ENCODE data around the gene ZDHHC22. TPM values are rescaled to one million over a fixed set of nuclear protein-coding genes. Genes with fewer than 3 reads are reported as not detected.

Gene ZDHHC22
- total and polyA plus RNA-seq, 10 donors = 0.02 TPM; not detected in 9

DNA sequence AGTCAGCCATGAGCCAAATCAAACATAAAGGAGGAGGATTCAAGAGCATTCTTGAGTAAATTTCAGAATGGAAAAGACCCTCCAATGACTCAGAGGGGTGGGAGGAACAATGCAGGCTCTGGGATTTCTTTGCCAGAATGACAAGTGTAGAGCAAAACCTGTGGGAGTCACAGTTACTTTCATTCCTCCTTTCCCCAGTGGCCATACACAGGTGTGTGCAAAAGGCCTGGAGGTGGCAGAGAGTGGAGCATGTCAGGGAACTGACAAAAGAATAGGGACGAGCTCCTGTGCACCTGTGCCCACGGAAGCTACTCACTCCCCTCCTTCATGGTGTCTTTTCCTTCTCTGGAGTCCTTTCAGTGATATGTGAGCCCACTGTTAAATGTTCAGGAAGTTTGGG, 52.9 kb downstream of the ZDHHC22 start:
- Histone ChIP-seq H3K9me3 (peaks cover 0 to 21% (median 14%) of the 10 kb centered on the region in 8 donors), H3K27ac (no peak overlapping the region), H3K4me3 (no peak overlapping the region), H3K27me3 (replicated peaks in 1 of 7) (no peaks in the 10 kb centered on the region), H3K36me3 (no peaks in the 10 kb centered on the region), H3K4me1 (peaks cover 0 to 25% (median 0%) of the 10 kb centered on the region in 6 donors)
- intact Hi-C loops (cut with DNase I; ENCODE audit: low total_unique reads) = no loop called here
- 72 to 84% (median 82%) methylated on average over 2 of the region's 2 CpGs for WGBS, 5 donors
- no peak for DNase-seq
- no peak for TF ChIP-seq POLR2AphosphoS5 (IDR thresholded peaks at IDR 0.05)

- 81 to 85% (median 82%) methylated on average over 5 of the region's 5 CpGs for WGBS, 5 donors
- Histone ChIP-seq H3K9me3 (peaks cover 0 to 21% (median 14%) of the 10 kb centered on the region in 8 donors), H3K27me3 (replicated peaks in 1 of 7) (no peaks in the 10 kb centered on the region), H3K4me3 (no peak overlapping the region), H3K36me3 (no peaks in the 10 kb centered on the region), H3K4me1 (peaks cover 0 to 25% (median 0%) of the 10 kb centered on the region in 6 donors), H3K27ac (no peak overlapping the region)
- intact Hi-C loops (cut with DNase I; ENCODE audit: low total_unique reads) = no loop called here
- TF ChIP-seq POLR2A (IDR thresholded peaks at IDR 0.05) (no peak), POLR2AphosphoS5 (IDR thresholded peaks at IDR 0.05) (no peak), CTCF (IDR thresholded peaks at IDR 0.05 in 8 of 11, conservative IDR thresholded peaks at IDR 0.05 in 3 of 11) (no peak)
- no peak for DNase-seq
These were observed 53.4 kb downstream of the ZDHHC22 start for GRCh38 chr14:77088219-77088618.

DNA sequence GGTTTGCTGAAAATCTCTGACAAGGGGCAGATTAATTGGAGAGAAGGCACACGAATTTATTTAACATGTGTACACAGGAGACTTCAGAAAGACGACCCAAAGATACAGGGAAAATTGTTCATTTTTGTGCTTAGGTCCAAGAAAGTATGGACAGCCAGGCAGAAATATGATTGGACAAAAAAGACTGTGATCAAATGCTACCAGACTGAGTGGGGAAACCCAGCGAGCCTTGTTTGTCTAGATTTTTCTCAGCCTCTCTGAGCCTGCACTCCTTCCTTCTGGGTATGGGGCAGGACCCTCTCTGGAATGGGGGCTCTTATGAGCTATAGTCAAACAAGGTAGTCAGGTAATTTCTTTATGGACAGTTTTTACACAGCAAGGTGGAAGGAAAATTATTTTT, 54.0 kb downstream of the ZDHHC22 start:
- Histone ChIP-seq H3K27ac (no peak overlapping the region), H3K36me3 (no peaks in the 10 kb centered on the region), H3K4me1 (peaks cover 0 to 26% (median 0%) of the 10 kb centered on the region in 6 donors), H3K27me3 (replicated peaks in 1 of 7) (no peaks in the 10 kb centered on the region), H3K9me3 (peaks cover 0 to 21% (median 14%) of the 10 kb centered on the region in 8 donors), H3K4me3 (no peak overlapping the region)
- no peak for DNase-seq
- 70 to 86% (median 75%) methylated on average over 3 of the region's 3 CpGs for WGBS, 5 donors
- intact Hi-C loops (cut with DNase I; ENCODE audit: low total_unique reads) = no loop called here
- TF ChIP-seq POLR2AphosphoS5 (IDR thresholded peaks at IDR 0.05) (no peak), POLR2A (IDR thresholded peaks at IDR 0.05) (no peak), CTCF (IDR thresholded peaks at IDR 0.05 in 8 of 11, conservative IDR thresholded peaks at IDR 0.05 in 3 of 11) (no peak)

DNA sequence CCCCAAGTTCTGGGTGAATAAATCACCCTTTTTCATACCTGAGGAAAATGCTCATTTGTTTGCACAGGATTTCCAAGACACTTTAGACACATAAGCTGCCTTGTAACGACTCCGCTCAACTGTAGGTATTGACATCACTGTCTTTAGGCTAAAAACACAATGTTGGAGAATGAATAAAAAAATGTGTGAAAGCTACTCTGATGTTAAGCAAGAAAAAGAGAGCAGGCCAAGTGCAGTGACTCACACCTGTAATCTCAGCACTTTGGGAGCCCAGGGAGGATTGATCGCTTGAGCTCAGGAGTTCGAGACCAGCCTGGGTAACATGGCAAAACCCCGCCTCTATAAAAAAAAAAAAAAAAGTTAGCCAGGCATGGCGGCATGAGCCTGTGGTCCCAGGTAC, 54.6 kb downstream of the ZDHHC22 start:
- no peak for DNase-seq
- intact Hi-C loops (cut with DNase I; ENCODE audit: low total_unique reads) = no loop called here
- peaks cover 0 to 26% (median 0%) of the 10 kb centered on the region in 6 donors for H3K4me1 ChIP-seq
- no peaks in the 10 kb centered on the region for H3K27me3 ChIP-seq (replicated peaks in 1 of 7)
- TF ChIP-seq POLR2A (IDR thresholded peaks at IDR 0.05) (no peak), POLR2AphosphoS5 (IDR thresholded peaks at IDR 0.05) (no peak), CTCF (IDR thresholded peaks at IDR 0.05 in 8 of 11, conservative IDR thresholded peaks at IDR 0.05 in 3 of 11) (no peak)
- WGBS, 5 donors = 93 to 97% (median 94%) methylated on average over 6 of the region's 6 CpGs
- no peak overlapping the region for H3K27ac ChIP-seq
- no peak overlapping the region for H3K4me3 ChIP-seq
- H3K9me3 ChIP-seq = peaks cover 0 to 16% (median 12%) of the 10 kb centered on the region in 8 donors
- H3K36me3 ChIP-seq = no peaks in the 10 kb centered on the region
